HCT116 (cell line): Measurements from ENCODE around the gene HNRNPK. TPM values are rescaled to one million over a fixed set of nuclear protein-coding genes. Genes with fewer than 3 reads are reported as not detected.

Experiments used
- ATAC-seq: fragments of 200-7000 bp; cut with Tn5 transposase; 2 replicates; pipeline ENCODE4 v1.9.1; 2020; ENCODE audit warnings: mild to moderate bottlenecking, moderate library complexity
- BruUV-seq: library from RNA; stranded (reverse); fragments of 400-500 nt; replicated peaks from 2 replicates; lab custom pipeline; 2021; lab: Mats Ljungman, UMichigan
- CTCF ChIA-PET: fragments of 300-600 bp; sonication (Branson Sonifier 250); formaldehyde crosslinking; loops from one replicate; lab custom pipeline; 2021; ENCODE audit warnings: antibody characterized with exemption; lab: Charles Lee
- POLR2A ChIA-PET: fragments of 300-600, 350-600 bp; sonication (Branson Sonifier 250); formaldehyde crosslinking; loops from one replicate; lab custom pipeline; 2021; ENCODE audit warnings: antibody characterized with exemption; lab: Charles Lee
- RAD21 ChIA-PET, 2 experiments: fragments of 300-600 bp; sonication (Branson Sonifier 250); formaldehyde crosslinking; loops; one replicate each; lab custom pipeline; 2023; ENCODE audit warnings: low total read pairs in 2 of 2; ENCODE audit not compliant: uncharacterized antibody in 2 of 2, unreplicated experiment in 2 of 2, low non-redundant PET in 1 of 2; lab: Charles Lee
- DNase-seq: peaks from one replicate; pipeline ENCODE4 v3.0.0-alpha.2; 2010; ENCODE audit warnings: low read depth, low spot score
- H2AFZ ChIP-seq: fragments of 200-600 bp; shearing (Covaris generic), sonication (generic); 2 replicates; pipeline ENCODE4 v1.6.1; 2017; ENCODE audit warnings: low read depth, mixed run types, mixed read lengths, antibody characterized with exemption, low read length; ENCODE audit not compliant: poor library complexity, severe bottlenecking
- H3K27ac ChIP-seq: 2 replicates; pipeline ENCODE4 v1.5.1; 2012; ENCODE audit warnings: low read depth, low read length
- H3K27me3 ChIP-seq: fragments of 200-600 bp; sonication (generic); 2 replicates; pipeline ENCODE4 v1.6.1; 2016; ENCODE audit warnings: mixed run types, low read length, mixed read lengths; ENCODE audit not compliant: insufficient read depth
- H3K36me3 ChIP-seq, 2 experiments: fragments of 200-500 bp in 1 of 2; fragments of 200-600 bp in 1 of 2; sonication (Bioruptor generic) in 1 of 2; sonication (generic) in 1 of 2; 2 replicates each; pipeline versions ENCODE4 v1.5.1 to v1.6.1; 2014 to 2016; ENCODE audit warnings: low read length in 2 of 2, inconsistent platforms in 1 of 2, mixed read lengths in 1 of 2, mixed run types in 1 of 2; ENCODE audit not compliant: insufficient read depth in 2 of 2, control insufficient read depth in 1 of 2
- H3K4me1 ChIP-seq, 2 experiments: fragments of 200-600 bp in 1 of 2; sonication (generic) in 1 of 2; 2 replicates each; pipeline versions ENCODE4 v1.5.1 to v1.6.1; 2012 to 2017; ENCODE audit warnings: low read length in 2 of 2, inconsistent platforms in 1 of 2, mild to moderate bottlenecking in 1 of 2, mixed read lengths in 1 of 2, mixed run types in 1 of 2, moderate library complexity in 1 of 2; ENCODE audit not compliant: insufficient read depth in 2 of 2, control insufficient read depth in 1 of 2
- H3K4me2 ChIP-seq: fragments of 200-600 bp; sonication (generic); 2 replicates; pipeline ENCODE4 v1.6.1; 2017; ENCODE audit warnings: mixed run types, low read length, mixed read lengths
- H3K4me3 ChIP-seq, 2 experiments: fragments of 200-600 bp in 1 of 2; sonication (generic) in 1 of 2; replicated peaks in 1 of 2; 2 replicates each; pipeline ENCODE4 v1.5.1; 2011 to 2016; ENCODE audit warnings: low read length in 2 of 2, control low read depth in 1 of 2, low read depth in 1 of 2, mild to moderate bottlenecking in 1 of 2, mixed read lengths in 1 of 2, mixed run types in 1 of 2
- H3K79me2 ChIP-seq: fragments of 200-600 bp; sonication (generic); 2 replicates; pipeline ENCODE4 v1.6.1; 2017; ENCODE audit warnings: mild to moderate bottlenecking, mixed run types, low read length, moderate library complexity, mixed read lengths; ENCODE audit not compliant: insufficient read depth
- H3K9ac ChIP-seq: fragments of 200-600 bp; sonication (generic); 2 replicates; pipeline ENCODE4 v1.6.1; 2016; ENCODE audit warnings: low read length, mixed read lengths
- H3K9me2 ChIP-seq: fragments of 200-600 bp; sonication (generic), shearing (Covaris generic); 2 replicates; pipeline ENCODE4 v1.6.1; 2017; ENCODE audit warnings: mixed run types, mild to moderate bottlenecking, moderate library complexity; ENCODE audit not compliant: insufficient read depth
- H3K9me3 ChIP-seq, 2 experiments: fragments of 200-500 bp in 1 of 2; fragments of 200-600 bp in 1 of 2; sonication (Bioruptor generic) in 1 of 2; sonication (generic) in 1 of 2; 2 replicates each; pipeline ENCODE4 v1.6.1; 2014 to 2017; ENCODE audit warnings: low read length in 2 of 2, mixed read lengths in 2 of 2, inconsistent platforms in 1 of 2, low read depth in 1 of 2, mild to moderate bottlenecking in 1 of 2, mixed run types in 1 of 2, moderate library complexity in 1 of 2; ENCODE audit not compliant: control insufficient read depth in 1 of 2, insufficient read depth in 1 of 2
- H4K20me1 ChIP-seq: fragments of 200-600 bp; sonication (generic), shearing (Covaris generic); 2 replicates; pipeline ENCODE4 v1.6.1; 2017; ENCODE audit warnings: mixed run types, mild to moderate bottlenecking, moderate library complexity; ENCODE audit not compliant: insufficient read depth
- ATF3 ChIP-seq: IDR thresholded peaks from 2 replicates; pipeline ENCODE4 v1.6.1; 2012
- CBX3 ChIP-seq: IDR thresholded peaks from 2 replicates; pipeline ENCODE4 v1.6.1; 2012; ENCODE audit warnings: low read depth
- CEBPB ChIP-seq: IDR thresholded peaks from 2 replicates; pipeline ENCODE4 v1.6.1; 2012; ENCODE audit warnings: low read depth
- EZH2phosphoT487 ChIP-seq: fragments of 200-600 bp; IDR thresholded peaks from 2 replicates; pipeline ENCODE4 v1.6.1; 2018; ENCODE audit warnings: antibody characterized with exemption, borderline replicate concordance
- JUND ChIP-seq: IDR thresholded peaks from 2 replicates; pipeline ENCODE4 v1.6.1; 2012
- REST ChIP-seq: IDR thresholded peaks from 2 replicates; pipeline ENCODE4 v1.6.1; 2012; ENCODE audit warnings: low read depth
- SP1 ChIP-seq: IDR thresholded peaks from 2 replicates; pipeline ENCODE4 v1.6.1; 2012; ENCODE audit warnings: low read depth
- SRF ChIP-seq: IDR thresholded peaks from 2 replicates; pipeline ENCODE4 v1.6.1; 2012; ENCODE audit warnings: low read depth
- TCF7L2 ChIP-seq: IDR thresholded peaks from 2 replicates; pipeline ENCODE4 v1.7.0; 2011; ENCODE audit warnings: borderline replicate concordance, inconsistent platforms; ENCODE audit not compliant: insufficient read depth, insufficient read length; ENCODE audit errors: extremely low read depth
- YY1 ChIP-seq: IDR thresholded peaks from 2 replicates; pipeline ENCODE4 v1.6.1; 2011; ENCODE audit warnings: low read length, low read depth, moderate library complexity, mild to moderate bottlenecking; ENCODE audit not compliant: insufficient replicate concordance; ENCODE audit errors: extremely low read depth
- ZBTB33 ChIP-seq: IDR thresholded peaks from 2 replicates; pipeline ENCODE4 v1.6.1; 2011; ENCODE audit warnings: mild to moderate bottlenecking, low read length, moderate library complexity; ENCODE audit not compliant: insufficient replicate concordance; ENCODE audit errors: extremely low read depth
- ZFX ChIP-seq: fragments of 450-650 bp; IDR thresholded peaks from 2 replicates; pipeline ENCODE4 v1.6.1; 2017
- intact Hi-C: fragments of 100-400 bp; cut with micrococcal nuclease; formaldehyde crosslinking; loops from 2 replicates; pipeline ENCODE4 v1.10.0; 2022
- total RNA-seq: library from RNA; stranded (reverse); gene quantifications from one replicate; pipeline ENCODE4 v1.2.1, GENCODE V29; 2021; ENCODE audit not compliant: unreplicated experiment

HNRNPK gene
- total RNA-seq, 1 experiment from 2014 or later: 624 TPM

DNA sequence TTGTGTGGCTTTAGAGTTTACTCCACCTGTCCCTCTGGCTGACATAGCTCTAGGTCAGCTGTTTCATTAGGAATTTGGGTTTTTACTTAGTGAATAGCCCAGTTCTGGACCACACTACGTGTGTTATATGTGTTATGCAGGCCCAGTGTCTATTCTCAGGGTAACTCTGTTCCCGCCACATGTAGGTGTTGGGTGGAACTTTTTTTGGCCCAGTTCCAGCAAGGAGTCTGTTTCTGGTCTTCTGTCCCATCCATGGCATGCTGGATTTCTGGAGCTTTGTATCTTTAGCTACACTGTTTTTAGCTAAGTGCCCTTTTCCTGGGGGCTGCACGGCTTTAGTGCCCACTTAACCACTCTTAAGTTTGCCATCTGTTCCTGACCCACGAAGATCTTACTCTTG is 16.1 kb upstream of the HNRNPK start:
- no TSS peak for BruUV-seq
- no peak overlapping the region for H3K4me2 ChIP-seq
- no peak overlapping the region for H3K4me3 ChIP-seq
- intact Hi-C loops: no loop called here
- no peak for TF ChIP-seq ZFX
- no peak for TF ChIP-seq CBX3
- TF ChIP-seq SP1: no peak
- TF ChIP-seq CEBPB: no peak
- TF ChIP-seq ZBTB33: no peak
- no peak for TF ChIP-seq JUND
- H3K27me3 ChIP-seq: no peaks in the 10 kb centered on the region
- no peaks in the 10 kb centered on the region for H3K9me3 ChIP-seq
- peaks cover 60% of the 10 kb centered on the region for H3K79me2 ChIP-seq
- no peak overlapping the region for H2AFZ ChIP-seq
- no peaks in the 10 kb centered on the region for H3K9me2 ChIP-seq
- H3K9ac ChIP-seq: no peak overlapping the region
- RAD21 ChIA-PET: no interaction called here
- DNase-seq (no peak), ATAC-seq (no peak)
- H3K27ac ChIP-seq: no peak overlapping the region
- peaks cover 3 to 5% of the 10 kb centered on the region in 2 experiments; a peak in 1 of 4 replicates for H3K36me3 ChIP-seq
- H4K20me1 ChIP-seq: no peaks in the 10 kb centered on the region
- H3K4me1 ChIP-seq: peaks cover 6 to 12% of the 10 kb centered on the region in 2 experiments; a peak in 3 of 4 replicates
- CTCF ChIA-PET: no interaction called here
- POLR2A ChIA-PET: no interaction called here

- H3K4me3 ChIP-seq: no peak overlapping the region
- intact Hi-C loops: no loop called here
- CTCF ChIA-PET: no interaction called here
- TF ChIP-seq SRF: no peak
- TF ChIP-seq TCF7L2: no peak
- no peak for TF ChIP-seq ZFX
- TF ChIP-seq EZH2phosphoT487: no peak
- TF ChIP-seq ATF3: no peak
- TF ChIP-seq REST: no peak
- TF ChIP-seq JUND: no peak
- TF ChIP-seq YY1: no peak
- no peak for TF ChIP-seq ZBTB33
These were observed 12.9 kb upstream of the HNRNPK start for GRCh38 chr9:83992901-83993300.

More at GRCh38 chr9:83992901-83993300, 12.9 kb upstream of the HNRNPK start:
- Histone ChIP-seq H3K9me2 (no peaks in the 10 kb centered on the region), H3K27me3 (no peaks in the 10 kb centered on the region), H3K27ac (no peak overlapping the region), H3K9ac (no peak overlapping the region), H3K9me3 (no peaks in the 10 kb centered on the region), H4K20me1 (no peaks in the 10 kb centered on the region), H3K79me2 (peaks cover 77% of the 10 kb centered on the region), H3K4me1 (peaks cover 6 to 18% of the 10 kb centered on the region in 2 experiments; a peak in 3 of 4 replicates), H3K36me3 (0 out of 4 replicates have a peak, but pooled peaks cover 0 to 8% of the 10 kb centered on the region in 2 experiments), H3K4me2 (no peak overlapping the region), H2AFZ (no peak overlapping the region)
- no peak for DNase-seq
- RAD21 ChIA-PET: no interaction called here
- POLR2A ChIA-PET: interaction anchor here (1.0 to 1.2 kb wide), 2 partner anchors 9 to 13 kb away, joined by 3 read pairs; partner anchors contain the start of genes HNRNPK and RMI1
- no peak for ATAC-seq
- no TSS peak for BruUV-seq
